HCT116 (cell line): ENCODE data around the gene WDHD1.

Experiments used
- POLR2A ChIP-seq: IDR thresholded peaks from 2 replicates; pipeline ENCODE4 v1.7.0; 2011; ENCODE audit warnings: borderline replicate concordance; ENCODE audit not compliant: insufficient read depth, insufficient read length; ENCODE audit errors: extremely low read depth
- YY1 ChIP-seq: IDR thresholded peaks from 2 replicates; pipeline ENCODE4 v1.6.1; 2011; ENCODE audit warnings: low read length, low read depth, moderate library complexity, mild to moderate bottlenecking; ENCODE audit not compliant: insufficient replicate concordance; ENCODE audit errors: extremely low read depth
- TF ChIP-seq, protein P1 (sequence below), 3 experiments: fragments of 200-600 bp in 1 of 3; sonication (generic) in 1 of 3; IDR thresholded peaks in 2 of 3; conservative IDR thresholded peaks in 1 of 3; 2 replicates each; pipeline ENCODE4 v1.5.1; 2012 to 2017; ENCODE audit warnings: low read depth in 2 of 3, low read length in 2 of 3, antibody characterized with exemption in 1 of 3, borderline replicate concordance in 1 of 3, control low read depth in 1 of 3, mild to moderate bottlenecking in 1 of 3, mixed read lengths in 1 of 3, mixed run types in 1 of 3, moderate library complexity in 1 of 3; ENCODE audit not compliant: insufficient read depth in 1 of 3

DNA sequence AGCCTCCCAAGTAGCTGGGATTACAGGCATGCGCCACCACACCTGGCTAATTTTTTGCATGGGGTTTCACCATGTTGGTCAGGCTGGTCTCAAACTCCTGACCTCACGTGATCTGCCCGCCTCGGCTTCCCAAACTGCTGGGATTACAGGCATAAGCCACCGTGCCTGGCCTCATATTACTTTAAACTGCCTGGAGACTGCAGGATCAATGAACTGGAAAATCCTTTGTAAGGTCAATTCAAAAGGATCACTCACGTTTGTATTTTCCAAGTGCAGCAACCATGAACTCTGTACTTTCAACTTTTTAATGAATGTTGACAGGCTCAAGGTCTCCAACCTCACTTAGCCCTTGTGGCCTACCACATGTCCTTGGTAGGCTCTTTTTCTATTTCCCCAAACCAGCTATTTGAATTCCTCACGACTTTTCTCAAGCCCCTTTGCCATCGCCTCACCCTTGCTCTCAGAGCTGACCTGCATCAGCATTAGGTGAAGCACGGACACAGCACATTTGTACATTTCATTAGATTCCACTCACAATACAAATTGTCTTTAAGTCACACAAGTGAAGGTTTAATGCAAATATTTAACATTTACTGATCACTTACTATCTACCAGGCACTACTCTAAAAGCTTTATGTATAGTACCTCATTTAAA, 82.0 kb downstream of the WDHD1 start:
- TF ChIP-seq, protein P1, sequence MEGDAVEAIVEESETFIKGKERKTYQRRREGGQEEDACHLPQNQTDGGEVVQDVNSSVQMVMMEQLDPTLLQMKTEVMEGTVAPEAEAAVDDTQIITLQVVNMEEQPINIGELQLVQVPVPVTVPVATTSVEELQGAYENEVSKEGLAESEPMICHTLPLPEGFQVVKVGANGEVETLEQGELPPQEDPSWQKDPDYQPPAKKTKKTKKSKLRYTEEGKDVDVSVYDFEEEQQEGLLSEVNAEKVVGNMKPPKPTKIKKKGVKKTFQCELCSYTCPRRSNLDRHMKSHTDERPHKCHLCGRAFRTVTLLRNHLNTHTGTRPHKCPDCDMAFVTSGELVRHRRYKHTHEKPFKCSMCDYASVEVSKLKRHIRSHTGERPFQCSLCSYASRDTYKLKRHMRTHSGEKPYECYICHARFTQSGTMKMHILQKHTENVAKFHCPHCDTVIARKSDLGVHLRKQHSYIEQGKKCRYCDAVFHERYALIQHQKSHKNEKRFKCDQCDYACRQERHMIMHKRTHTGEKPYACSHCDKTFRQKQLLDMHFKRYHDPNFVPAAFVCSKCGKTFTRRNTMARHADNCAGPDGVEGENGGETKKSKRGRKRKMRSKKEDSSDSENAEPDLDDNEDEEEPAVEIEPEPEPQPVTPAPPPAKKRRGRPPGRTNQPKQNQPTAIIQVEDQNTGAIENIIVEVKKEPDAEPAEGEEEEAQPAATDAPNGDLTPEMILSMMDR (IDR thresholded peaks at IDR 0.05 in 2 of 3, conservative IDR thresholded peaks at IDR 0.05 in 1 of 3; ENCODE audit: borderline replicate concordance in 1 of 3, insufficient read depth in 1 of 3, low read depth in 2 of 3, low read length in 2 of 3): no peak
- TF ChIP-seq YY1: no peak
- TF ChIP-seq POLR2A: no peak
